RWPE1 (cell line): ENCODE measurements around the gene GRID1.
"Not testable (repeated sequence)": the region's sequence is repeated elsewhere in the genome, so short reads cannot be mapped to it uniquely, and the experiment has no call there.

ENCODE experiments used
- CTCF ChIA-PET: fragments of 350-600 bp; sonication (Branson Sonifier 250); formaldehyde crosslinking; extraction: SDS; loops from one replicate; lab custom pipeline; 2021; lab: Yijun Ruan, JAX
- POLR2A ChIA-PET: fragments of 400-600 bp; formaldehyde crosslinking; extraction: SDS; loops from one replicate; lab custom pipeline; 2020; ENCODE audit warnings: antibody characterized with exemption; ENCODE audit not compliant: low non-redundant PET; lab: Yijun Ruan, JAX
- DNase-seq: peaks from one replicate; pipeline ENCODE4 v3.0.0; 2012; ENCODE audit warnings: low spot score
- H3K27ac ChIP-seq: fragments of 450-650 bp; 2 replicates; pipeline ENCODE4 v1.5.1; 2017
- CTCF ChIP-seq: fragments of 450-650 bp; conservative IDR thresholded peaks from 2 replicates; pipeline ENCODE4 v1.5.1; 2017; ENCODE audit warnings: low read depth, mild to moderate bottlenecking

The GRID1 gene

GRCh38 chr10:86113501-86113900 is 253.1 kb downstream of the GRID1 start:
- H3K27ac ChIP-seq: no peak overlapping the region
- no peak for DNase-seq
- POLR2A ChIA-PET: interaction anchor here (0.6 kb wide), 1 partner anchor 127 kb away, joined by 3 read pairs; no protein-coding TSS in a partner anchor
- CTCF ChIA-PET: interaction anchor here (0.6 kb wide), 1 partner anchor 12 kb away, joined by 3 read pairs; no protein-coding TSS in a partner anchor
- no peak for TF ChIP-seq CTCF

- POLR2A ChIA-PET: no interaction called here
- DNase-seq: no peak
- no peak for TF ChIP-seq CTCF
- CTCF ChIA-PET: interaction anchor here (0.6 kb wide), 1 partner anchor 13 kb away, joined by 3 read pairs; no protein-coding TSS in a partner anchor
- H3K27ac ChIP-seq: no peak overlapping the region
These were observed 253.6 kb downstream of the GRID1 start for GRCh38 chr10:86113044-86113443.

GRCh38 chr10:86111902-86112545 is 254.6 kb downstream of the GRID1 start:
- POLR2A ChIA-PET: no interaction called here
- no peak for DNase-seq
- CTCF ChIA-PET: interaction anchor here (0.7 kb wide), 1 partner anchor 98 kb away, joined by 3 read pairs; no protein-coding TSS in a partner anchor
- H3K27ac ChIP-seq: no peak overlapping the region
- TF ChIP-seq CTCF: no peak

DNA sequence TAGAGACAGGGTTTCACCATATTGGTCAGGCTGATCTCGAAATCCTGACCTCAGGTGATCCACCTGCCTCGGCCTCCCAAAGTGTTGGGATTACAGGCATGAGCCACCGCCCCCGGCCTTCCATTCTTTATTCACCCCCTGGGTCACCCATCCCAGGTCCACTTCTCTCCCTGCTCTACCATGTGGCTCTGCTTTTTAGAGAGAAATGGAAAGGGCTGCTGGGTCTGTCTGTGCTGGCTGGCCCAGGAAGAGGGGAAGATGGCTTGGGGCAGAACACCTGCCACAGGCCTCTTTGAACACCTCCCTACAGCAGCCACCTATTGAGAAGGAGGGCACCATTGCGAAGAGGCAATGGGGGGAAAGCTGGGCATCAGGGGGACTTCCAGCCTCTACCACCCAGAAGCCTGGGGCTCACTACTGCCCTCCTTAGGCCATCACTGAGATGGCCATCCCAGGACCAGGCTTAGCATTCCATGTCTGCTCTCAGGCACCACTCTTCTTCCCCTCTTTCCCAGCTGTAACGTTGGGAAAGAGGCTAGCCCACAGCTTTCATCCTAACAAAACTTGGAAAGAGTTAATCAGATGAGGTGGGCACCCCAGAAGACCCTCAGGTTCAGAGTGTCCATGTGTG is 256.3 kb downstream of the GRID1 start:
- DNase-seq: no peak
- CTCF ChIA-PET: interaction anchor here (0.6 to 0.7 kb wide), 2 partner anchors 132 to 257 kb away, joined by 5 to 7 read pairs; no protein-coding TSS in a partner anchor
- POLR2A ChIA-PET: no interaction called here

GRCh38 chr10:86109421-86109820 is 257.2 kb downstream of the GRID1 start:
- no peak overlapping the region for H3K27ac ChIP-seq
- DNase-seq: no peak
- CTCF ChIA-PET: interaction anchor here (0.7 to 0.8 kb wide), 2 partner anchors 12 to 258 kb away, joined by 6 to 7 read pairs; no protein-coding TSS in a partner anchor
- POLR2A ChIA-PET: no interaction called here
- TF ChIP-seq CTCF: no peak

More for the DNA sequence above, 256.3 kb downstream of the GRID1 start:
- no peak overlapping the region for H3K27ac ChIP-seq
- TF ChIP-seq CTCF: no peak

DNA sequence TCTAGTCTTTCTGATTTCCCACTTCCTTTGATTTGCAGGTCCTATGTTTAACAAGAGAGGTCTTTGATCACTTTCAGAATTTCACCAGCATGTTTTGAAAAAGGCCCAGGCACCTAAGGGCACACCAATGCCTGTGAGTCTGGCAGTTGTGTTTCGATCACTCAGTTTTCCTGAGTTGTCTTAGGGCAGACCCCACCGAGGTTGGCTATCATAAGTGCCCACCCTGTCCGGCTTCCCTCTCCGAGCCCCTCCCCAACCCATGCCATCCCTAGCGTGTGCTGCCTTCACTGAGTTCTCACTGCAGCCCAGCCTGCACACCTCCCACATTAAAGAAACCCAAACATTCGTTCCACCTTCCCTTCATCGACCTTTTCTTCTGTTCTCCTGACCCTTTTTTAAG is 257.9 kb downstream of the GRID1 start:
- no peak for TF ChIP-seq CTCF
- CTCF ChIA-PET: interaction anchor here (0.8 kb wide), 1 partner anchor 228 kb away, joined by 6 read pairs; no protein-coding TSS in a partner anchor
- POLR2A ChIA-PET: no interaction called here
- DNase-seq: no peak
- no peak overlapping the region for H3K27ac ChIP-seq

- H3K27ac ChIP-seq, POLR2A ChIA-PET, DNase-seq: not testable (repeated sequence)
- CTCF ChIA-PET: interaction anchor here (0.8 kb wide), 1 partner anchor 229 kb away, joined by 6 read pairs; no protein-coding TSS in a partner anchor
These were observed 258.8 kb downstream of the GRID1 start for GRCh38 chr10:86107611-86108310.
